Diencephalon (tissue), 1 donor: Measurements from ENCODE around the gene SPIN2B. TPM values are rescaled to one million over a fixed set of nuclear protein-coding genes. Genes with fewer than 3 reads are reported as not detected.

Source experiments
- total RNA-seq: library from RNA; depleted of rRNA; stranded (reverse); fragments of >200 nt; gene quantifications from one replicate; pipeline ENCODE4 v1.2.3, GENCODE V29; 2014

Gene SPIN2B
- total RNA-seq = 13.6 TPM

DNA sequence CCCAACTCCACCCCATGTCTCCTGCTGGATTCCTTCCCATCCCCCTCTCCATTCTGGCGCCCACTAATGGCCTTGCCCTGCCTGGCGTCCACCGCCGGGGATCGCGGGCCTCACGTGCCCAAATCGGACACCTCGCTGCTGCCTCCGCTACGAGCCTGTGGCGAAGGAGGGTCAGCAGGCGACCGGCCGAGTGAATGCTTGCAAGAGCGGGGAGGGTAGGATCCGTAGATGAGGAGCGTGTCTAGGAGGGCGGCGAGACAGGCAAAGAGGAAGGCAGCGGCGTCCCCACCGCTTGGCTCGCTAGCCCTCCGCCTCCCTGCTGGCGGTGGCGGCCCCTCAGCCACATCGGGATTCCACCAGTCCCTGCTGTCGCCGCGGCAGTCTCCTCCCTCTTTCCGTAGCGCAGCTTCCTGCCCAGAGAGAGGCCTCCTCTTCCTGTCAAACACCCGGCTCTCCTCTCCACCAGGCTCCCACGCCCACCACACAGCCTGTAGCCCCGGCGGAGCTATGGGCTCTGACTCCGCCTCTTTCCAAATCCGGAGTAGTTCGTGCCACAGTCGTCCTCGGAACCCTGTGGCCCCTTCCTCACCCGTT lies at the start of gene SPIN2B:
TSS of gene SPIN2B (minus strand) at position 387 of the 594 bp plus-strand sequence.

DNA sequence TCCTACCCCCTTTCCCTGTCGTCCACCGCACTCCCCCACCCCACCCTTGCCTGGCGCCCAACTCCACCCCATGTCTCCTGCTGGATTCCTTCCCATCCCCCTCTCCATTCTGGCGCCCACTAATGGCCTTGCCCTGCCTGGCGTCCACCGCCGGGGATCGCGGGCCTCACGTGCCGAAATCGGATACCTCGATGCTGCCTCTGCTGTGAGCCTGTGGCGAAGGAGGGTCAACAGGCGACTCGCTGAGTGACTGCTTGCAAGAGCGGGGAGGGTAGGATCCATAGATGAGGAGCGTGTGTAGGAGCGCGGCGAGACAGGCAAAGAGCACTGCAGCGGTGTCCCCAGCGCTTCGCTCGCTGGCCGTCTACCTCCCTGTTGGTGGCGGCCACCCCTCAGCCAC lies 15.7 kb upstream of the SPIN2B start, which contains the start of gene SPIN2A:
TSS of gene SPIN2A (minus strand) at position 325 of the 400 bp plus-strand sequence. CDS start 800 bp downstream, outside the sequence.

Other genes starting within 250 kb of the SPIN2B start
- 34.1 TPM for gene SPIN3, start 126.0 kb downstream of the SPIN2B start, total RNA-seq
- gene SPIN2A, start 15.8 kb upstream of the SPIN2B start, total RNA-seq = 0.92 TPM
- gene FAAH2, start 165.2 kb upstream of the SPIN2B start, total RNA-seq = 6.2 TPM